Measurements from ENCODE around the gene SEMA3D.

The SEMA3D gene

DNA sequence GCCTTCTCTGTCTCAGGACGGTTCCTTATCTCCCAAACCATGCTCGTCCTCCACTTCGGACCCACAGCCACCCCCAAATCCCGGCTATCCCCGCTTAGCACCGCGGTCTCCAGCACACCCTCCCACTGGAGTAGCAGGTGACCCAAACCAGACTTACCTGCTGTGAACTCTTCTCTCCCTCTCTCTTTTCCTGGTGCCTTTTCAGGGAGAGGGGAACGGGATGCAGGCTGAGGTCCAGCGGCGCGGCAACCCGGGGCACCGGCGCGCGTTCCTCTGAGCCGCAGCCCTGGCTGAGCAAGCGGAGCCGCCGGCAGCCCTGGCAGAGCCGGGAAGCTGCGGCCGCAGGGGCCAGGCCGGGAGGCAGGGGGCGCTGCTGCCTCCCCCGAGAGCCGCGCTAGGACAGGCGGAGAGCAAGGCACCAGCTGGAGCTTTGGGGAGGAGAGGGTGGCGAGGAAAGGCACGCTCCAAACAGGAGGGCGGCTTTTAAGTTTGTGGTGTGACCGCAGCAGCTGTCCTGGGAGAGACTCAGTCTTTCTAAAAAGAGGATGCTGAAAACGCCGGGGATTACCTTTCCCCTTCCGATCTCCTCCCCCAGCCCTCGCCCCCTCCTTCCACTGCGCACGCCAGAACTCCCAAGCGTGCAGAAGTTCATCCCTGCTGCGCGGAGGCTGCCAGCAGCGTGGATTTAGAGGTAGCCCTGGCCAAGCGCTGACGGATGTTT, at the start of gene SEMA3D:
Gene SEMA3D (minus strand): TSS at position 536 of the 721 bp plus-strand sequence. CDS start 65,165 bp downstream, outside the sequence.
- DNase-seq = peak; percentile 58

DNA sequence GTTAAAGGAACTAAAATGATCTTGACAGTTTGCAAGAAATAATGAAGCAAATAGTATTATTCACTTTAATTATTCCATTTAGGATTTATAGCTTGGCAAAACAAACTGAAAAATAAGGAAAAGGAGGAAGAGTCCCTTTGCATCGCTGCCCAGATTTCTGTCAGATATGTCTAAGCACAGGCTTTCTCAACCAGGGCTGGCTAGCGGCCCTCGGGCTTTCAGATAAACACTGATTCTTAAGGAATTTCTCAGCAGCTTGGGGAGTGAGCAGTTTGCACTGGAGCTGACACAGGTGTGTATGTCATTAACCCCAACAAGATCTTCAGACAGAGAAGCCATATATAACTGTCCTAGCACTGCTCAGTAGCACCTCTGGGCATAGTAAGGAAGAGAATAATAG, 47.9 kb upstream of the SEMA3D start:
- no peak for DNase-seq

DNA sequence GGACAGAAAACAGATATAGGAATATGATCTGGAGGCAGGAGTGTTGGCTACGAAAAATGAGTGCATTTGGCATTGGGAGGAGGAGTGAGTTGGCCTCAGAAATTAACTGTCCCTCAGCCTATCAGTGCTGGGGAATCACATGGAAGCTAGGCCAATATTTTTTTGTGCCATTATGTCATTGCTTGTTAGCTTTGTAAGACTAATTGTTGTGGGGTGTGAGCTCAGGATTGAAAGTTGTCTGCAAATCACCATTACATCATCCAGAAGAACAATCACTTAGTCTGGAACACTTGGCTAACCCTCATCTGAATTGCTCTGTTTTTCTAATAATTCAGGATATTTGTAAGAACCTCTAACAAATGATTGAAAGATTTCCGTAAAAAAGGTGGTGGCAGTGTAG, 45.2 kb upstream of the SEMA3D start:
- DNase-seq = no peak

DNA sequence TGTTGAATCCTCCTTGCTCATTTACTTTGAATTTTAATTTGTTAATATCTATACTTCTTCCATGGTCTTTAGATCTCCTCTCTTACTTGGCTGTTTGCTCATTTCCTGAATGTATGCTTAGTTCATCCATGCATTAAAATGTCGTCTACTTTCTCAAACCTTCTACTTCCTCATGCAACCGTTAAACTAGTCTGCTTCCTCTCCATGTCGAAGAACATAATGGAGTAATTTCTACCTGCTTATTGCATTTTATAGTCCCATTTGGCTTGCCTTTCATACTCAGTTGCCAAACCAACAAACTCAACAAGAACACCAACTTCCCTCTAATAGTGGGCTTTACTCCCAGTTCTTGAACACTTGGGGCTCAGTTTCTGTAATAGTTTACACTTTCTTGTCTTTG, 43.8 kb upstream of the SEMA3D start:
- no peak for DNase-seq

DNA sequence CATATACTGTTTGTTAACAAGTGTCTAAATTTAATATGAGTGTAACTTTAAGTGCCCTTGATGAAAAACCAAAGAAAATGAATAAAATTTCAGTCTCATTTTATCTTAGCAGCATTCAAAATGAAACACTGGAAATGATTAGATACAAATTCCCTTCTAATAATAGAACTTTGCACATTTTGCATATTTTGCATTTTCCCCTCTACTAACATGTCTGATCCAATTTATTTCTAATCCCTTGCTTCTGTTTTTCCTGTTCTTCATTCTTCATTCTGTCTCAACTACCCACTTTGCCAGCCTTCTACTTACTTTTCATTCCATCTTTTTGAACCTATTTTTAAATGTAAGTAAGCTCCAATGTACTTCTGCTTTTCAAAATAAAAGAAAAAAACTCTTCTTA, 42.7 kb upstream of the SEMA3D start:
- DNase-seq = no peak

DNA sequence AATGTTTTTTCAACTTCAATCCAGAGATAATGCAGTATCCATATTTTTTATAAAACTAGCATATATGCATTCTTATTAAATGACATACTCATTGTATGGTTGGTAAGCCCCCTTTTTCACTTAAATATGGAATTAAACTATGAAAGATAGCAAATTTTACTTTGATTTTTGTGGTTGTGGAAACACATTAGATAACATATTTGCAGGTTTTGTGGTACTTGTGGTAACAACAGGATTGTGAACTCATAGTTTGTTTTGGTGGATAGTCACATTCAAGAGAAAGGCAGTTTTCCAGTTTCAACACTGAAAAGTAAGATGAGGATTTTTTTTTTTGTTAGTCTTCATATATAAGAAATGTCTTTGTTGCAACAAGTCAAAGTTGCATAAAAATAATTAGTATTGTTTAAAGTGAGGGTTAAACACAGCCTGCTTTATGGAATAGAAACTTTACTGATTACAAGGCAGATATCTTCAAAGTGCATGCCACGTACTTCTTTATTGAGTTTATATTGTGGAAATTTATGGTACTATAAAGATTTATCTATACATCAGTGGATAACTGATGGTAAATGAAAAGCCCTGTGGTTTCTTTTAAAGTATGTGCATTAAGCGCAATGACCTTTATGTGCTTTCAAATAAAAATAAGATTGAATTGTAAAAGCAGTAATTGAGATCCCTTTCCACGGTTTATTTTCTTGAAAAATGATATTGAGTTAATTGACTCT, 39.7 kb upstream of the SEMA3D start:
- no peak for DNase-seq

DNA sequence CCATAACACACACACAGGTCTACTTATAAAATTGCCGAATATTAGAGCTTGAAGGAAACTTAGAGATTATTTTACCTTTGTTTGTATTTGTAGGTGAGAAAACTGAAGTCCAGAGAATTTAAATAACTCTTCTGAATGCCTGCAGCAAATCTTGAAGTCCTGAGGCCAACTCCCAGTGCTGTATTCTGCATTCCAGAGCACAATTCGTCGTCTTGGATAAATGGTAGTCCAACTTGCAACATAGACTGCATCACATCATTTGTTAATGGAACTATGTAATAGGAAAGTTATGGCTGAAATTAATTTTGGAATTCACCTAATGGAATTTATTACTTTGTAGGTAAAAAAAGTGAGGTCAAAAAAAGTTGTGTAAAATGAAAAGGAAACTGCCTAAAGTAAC, 37.3 kb upstream of the SEMA3D start:
- no peak for DNase-seq

DNA sequence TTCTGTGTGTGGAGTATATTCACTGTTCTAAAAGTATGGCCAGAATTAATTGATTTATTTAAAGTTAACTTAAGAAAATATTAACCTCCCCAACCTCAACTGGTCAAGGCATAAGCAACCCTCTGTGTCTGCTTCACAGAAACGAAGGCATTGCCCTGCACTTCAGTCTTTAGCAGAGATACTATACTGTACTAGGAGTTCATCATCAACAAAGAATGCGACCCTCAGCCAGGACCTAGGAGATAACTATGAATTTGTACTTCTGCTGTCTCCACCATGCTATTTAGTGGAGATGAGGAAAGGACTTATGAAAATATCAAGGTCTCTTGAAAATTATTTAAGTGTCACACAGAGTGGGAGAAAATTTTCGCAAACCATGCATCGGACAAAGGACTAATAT, 35.7 kb upstream of the SEMA3D start:
- no peak for DNase-seq

DNA sequence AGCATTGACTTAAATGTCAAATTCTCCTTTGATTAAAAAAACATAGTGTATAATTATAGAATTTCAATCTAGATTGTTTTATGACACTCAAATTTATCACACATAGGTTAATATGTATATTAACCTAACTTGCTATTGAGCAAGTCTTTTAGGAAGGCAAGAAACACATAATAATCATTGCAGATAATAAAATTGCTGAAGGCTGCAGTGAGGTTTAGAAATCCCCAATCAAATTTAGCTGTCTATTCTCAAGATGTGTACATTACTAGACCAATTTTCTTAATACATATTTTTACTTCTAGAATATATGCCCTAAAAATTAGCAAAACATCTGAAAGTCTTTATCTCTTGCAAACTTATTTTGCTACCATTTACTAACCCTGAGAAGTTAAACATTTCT, 34.9 kb upstream of the SEMA3D start:
- DNase-seq = no peak

DNA sequence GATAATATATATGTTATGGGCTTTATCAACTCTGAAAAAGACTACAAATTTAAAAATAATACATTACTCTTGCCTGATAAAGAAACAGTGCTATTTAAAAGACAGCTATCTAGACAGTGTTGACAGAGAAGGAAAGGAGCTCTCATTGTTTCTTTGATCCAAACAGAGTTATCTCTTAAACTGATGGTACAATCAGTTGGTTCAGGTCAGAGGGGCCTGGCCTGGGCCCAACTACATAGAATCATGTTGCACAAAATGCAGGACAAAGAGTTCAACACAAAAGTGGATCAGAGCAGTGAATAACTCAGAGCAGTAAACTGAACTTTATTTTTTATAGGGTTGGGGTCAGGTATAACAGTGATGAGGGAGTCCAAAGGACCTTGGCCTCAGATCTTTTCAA, 33.8 kb upstream of the SEMA3D start:
- DNase-seq = no peak

DNA sequence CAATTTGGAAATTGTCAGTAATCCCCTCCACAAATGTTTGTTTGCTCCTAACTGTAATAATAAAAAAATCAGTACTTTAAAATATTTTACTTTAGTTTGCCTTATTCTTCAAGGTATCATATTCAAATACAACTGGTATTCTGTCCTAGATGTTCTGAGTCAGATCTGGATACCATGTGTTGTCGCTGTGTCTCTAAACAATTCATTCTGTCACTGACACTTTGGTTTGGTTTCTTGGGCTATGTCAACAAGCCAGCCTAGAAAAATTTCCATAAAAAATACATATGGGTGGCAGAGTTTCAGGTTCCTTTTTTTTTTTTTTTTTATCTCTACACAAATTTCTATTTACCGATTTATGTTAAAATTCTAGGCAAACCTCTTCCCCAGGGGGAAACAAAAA, 33.2 kb upstream of the SEMA3D start:
- DNase-seq = no peak

DNA sequence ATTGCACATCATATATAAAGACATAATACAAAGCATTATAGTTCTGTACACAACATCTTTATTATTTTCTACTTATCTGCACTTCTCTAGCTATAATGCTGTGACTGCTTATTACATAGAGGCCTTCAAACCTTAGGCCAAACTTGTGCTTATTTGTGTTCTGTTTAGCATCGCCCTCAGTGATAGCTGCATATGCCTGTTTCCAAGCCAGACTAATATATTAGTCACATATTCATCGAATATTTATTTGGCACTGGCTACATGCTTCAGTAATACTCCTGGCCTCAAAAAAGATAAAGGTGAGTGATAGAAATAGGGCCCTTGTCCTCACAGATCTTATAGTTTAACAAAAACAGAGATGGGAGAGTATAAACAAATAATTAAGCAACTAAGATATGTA, 30.2 kb upstream of the SEMA3D start:
- no peak for DNase-seq

DNA sequence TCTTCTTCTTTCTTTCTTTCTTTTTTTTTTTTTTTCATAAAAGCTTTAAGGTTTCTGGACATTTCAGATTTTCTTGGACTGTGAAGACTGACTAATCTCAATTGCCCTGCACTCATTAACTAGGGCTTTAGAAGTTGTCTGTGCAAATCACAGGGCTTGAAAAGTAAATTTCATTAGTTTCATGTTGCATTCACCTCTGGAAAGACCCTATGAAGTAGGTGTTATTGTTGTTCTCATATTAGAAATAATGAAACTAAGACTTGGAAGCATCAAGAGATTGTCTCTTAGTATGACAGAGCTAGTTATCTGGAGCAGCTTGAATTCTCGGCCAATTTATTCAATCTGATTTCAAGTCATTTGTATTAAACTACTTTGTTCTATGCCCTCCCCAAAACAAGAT, 28.2 kb upstream of the SEMA3D start:
- DNase-seq = no peak

DNA sequence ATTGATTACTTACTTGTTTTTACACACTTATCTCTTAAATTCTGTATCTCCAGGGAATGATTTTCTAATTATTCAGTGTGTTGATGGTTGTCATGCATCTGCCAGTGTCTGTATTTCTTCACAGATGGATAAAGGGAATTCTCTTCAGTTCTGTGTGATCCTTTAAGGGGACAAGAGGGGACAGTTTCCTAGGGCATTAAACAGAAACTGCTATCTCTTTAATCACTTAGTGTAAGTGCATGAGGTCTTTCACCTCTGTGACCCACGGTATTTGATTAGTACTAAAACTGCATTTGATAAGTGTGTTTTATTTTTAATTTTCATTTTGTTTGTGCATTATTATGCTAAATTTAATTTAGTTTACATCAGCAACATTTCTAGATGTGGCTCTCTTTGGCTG, 26.6 kb upstream of the SEMA3D start:
- DNase-seq = no peak

DNA sequence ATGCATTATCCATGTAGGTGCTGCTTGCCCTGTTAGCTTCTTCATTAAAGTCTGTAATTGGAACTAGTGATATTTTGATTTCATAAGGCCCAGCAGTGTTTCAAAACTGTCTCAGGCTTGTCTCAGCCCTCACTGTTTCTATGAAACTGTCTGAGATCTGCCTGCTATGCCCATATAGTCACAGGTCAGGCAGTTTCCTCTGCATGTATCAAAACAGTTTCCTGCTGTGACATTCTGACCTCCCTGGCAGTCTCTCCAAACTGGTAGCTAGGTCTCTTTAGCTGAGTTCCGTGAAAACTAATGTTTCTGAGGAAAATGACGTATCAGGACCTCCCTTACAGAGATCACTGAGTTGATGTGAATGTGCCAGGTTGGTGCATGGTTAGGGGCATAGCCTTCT, 18.9 kb upstream of the SEMA3D start:
- DNase-seq = no peak

DNA sequence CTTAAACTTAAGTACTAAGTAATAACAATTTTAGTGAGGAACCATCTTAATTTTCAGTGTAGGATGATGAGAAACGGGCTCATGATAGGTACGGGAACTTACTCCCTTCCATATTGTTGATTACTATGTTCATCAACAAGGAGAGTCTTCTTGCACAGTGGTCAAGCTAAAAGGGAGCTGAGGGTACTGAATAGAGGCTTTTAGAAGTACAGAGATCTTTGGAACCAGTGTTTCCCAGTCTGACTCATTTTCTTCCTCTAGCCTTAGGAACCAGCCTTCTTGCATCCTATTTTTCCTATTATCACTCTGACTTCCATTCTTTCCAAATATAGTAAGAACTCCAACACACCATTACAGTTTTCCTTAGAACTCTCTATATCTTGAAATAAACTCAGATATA, 17.6 kb upstream of the SEMA3D start:
- DNase-seq = no peak

DNA sequence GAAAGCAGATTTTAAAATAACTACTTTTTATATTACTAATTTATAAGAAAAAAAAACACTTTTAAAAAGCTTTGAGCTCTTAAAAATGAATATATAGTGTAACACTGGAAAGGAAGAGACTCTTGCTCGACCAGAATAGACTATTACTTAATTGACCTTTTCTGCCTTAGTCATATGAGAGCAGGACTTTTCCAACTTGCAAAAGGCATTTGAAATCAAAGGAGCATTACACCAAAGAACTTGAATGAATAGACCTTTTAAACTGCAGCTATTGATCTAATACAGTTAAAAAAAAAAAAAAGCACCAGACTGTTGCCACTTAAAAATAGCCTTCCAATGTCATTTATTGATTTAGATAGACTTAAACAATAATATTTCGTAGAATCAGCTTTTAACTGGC, 17.2 kb upstream of the SEMA3D start:
- no peak for DNase-seq

DNA sequence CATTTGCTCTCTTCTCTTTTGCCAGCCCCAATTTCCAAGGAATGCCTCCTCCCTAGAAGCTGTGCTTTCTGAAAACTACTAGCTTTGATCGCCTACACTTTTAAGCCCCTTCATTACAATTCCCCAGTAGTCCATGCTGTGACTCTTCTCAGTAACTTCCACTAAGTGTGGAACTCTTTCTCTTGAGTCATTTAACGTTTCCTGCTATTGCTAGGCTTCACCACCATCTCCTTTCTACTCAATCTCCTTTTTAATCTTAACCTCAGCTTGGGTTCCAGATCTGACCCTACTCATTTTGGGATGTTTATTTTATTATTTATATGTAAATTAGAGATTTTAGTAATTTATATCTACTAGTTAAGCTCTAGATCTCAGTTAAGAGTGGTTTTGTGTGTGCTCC, 14.4 kb upstream of the SEMA3D start:
- DNase-seq = no peak

DNA sequence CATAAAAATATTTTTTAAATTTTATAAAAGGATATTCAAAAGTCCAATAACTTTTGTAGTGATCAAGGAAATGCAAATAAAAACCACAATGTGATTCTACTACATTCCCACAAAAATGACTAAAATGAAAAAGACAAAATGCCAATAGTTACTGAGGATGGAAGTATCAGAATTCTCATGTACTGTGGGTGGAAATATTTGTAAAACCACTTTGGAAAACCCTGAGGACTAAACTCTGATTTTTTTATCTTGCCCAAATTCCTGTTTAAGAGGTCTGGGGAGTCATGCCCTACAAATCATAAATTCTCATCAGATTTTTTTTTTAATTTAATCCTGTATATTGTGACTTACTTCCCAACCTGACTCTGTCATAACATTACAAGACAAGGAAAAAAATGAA, 9.8 kb upstream of the SEMA3D start:
- DNase-seq = no peak

DNA sequence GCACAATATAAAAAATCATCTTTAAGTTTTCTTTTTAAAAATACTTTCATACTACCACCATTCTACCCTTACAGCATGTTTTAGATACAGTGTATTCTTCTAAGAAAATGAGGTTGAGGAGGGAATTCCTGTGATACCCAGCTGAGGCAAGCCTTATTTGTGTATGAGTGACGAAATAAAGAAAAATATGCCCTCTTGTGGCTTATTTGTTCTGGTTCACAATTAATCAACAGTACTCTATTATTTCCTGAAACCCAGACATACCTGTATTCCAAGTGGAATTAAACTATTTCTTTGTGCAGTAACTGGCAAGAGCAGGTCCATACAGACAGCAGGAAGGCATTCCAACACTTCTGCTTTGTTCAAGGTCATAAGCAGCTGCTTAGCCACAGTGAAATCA, 4.5 kb upstream of the SEMA3D start:
- no peak for DNase-seq

DNA sequence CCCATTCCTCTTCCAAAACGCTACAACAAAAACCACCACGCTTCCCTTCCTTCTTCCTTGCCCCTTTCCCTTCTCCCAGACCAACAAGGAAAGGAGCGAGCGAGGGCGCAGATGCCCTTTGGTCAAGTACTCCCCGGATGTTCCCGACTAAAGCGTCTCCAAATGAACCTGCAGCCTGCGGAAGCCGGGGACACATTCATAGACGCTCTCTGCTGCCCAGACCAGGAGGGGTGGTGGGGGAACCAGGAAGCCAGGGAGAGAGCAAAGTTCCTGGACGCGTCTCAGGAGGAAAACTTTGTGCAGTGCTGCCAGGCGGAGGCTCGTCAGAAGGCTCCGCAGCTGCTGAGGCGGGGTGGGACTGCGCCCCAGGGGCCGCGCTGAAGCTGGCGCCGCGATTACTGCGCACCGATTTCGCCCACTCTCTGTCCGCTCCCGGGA, 754 bp downstream of the SEMA3D start:
- DNase-seq = no peak

DNA sequence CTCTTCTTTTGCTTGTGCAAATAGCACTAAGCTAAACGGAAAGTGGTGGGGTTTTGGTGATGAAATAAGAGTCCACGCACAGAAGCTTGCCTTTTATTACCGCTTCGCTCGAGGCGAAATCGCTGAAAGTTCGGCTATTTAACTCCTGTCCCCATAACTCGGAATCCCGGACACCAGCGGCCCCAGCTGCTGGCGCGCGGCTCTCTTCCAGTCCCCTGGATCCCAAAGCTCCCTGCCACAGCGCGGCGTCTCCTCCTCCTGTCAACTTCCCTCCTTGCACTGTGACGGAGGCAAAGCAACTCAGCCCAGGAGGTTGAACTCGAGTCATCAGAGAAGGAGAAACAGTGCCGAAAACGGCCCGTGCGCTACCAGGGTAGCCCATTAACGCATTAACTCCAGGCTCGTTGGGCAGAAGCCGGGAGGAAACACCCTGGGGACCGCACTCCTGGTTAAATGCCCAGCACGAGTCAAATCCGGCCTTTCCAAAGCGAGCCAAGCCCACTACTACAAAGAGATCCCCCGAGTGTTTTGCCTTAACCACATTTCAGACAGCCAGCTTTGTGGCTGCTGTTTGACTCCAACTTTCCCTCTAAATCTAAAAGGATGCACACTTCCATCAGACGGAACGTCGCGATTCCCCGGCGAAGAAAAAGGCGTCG, 1.3 kb downstream of the SEMA3D start:
- DNase-seq = no peak

DNA sequence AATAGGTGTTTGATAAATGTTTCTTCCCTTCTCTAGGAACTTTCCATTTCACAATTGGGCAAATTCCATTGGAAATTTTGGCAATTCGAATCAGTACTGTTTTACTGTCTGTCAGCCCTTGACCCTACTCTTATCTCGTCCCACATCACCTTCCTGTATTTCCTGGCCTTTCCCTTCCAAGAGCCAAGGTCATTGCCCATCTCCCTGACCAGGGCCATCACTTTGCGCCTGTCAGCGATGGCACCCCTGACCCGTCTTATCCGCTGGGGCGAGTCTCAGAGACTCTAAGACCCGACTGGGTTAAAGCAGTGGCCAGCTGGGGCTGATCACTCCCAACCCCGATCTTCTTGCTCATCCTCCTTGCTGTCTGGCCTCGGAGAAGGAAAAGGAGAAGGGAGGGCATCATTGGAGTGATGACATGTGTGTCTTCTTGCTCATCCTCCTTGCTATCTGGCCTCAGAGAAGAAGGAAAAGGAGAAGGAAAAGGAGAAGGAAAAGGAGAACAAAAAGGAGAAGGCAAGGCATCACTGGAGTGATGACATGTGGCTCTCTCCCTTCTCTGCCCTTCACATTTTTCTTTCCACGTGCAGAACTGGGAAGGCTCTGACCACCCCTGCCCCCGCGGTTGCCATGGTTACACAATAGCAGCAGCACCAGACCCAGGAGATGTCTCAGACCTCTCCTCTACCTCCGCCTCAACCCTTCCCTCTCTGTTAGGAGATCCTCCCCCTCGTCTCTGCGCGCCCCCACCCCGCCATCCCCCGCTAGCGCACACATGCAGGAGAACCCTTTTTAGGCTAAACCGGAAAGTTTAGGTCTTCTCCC, 2.0 kb downstream of the SEMA3D start:
- DNase-seq = no peak
